ENCODE data around the gene SHISA9.

SHISA9 gene

GRCh38 chr16:13063457-13063856 is 162.1 kb downstream of the SHISA9 start:
- Histone ChIP-seq H3K9ac (ENCODE audit: low read depth, low read length, poor library complexity, severe bottlenecking) (no peak overlapping the region), H2AFZ (ENCODE audit: low read length) (no peak overlapping the region), H3K9me3 (ENCODE audit: insufficient read depth, low read depth, low read length) (no peaks in the 10 kb centered on the region), H3K79me2 (ENCODE audit: insufficient read depth, low read length) (no peaks in the 10 kb centered on the region), H3K36me3 (ENCODE audit: insufficient read depth, low read length) (no peaks in the 10 kb centered on the region), H3K9me2 (replicated peaks; ENCODE audit: low read depth, low read length) (no peaks in the 10 kb centered on the region), H4K20me1 (ENCODE audit: insufficient read depth, low read length, poor library complexity, severe bottlenecking) (no peaks in the 10 kb centered on the region), H3K4me1 (ENCODE audit: insufficient read depth, low read length, poor library complexity, severe bottlenecking) (no peaks in the 10 kb centered on the region), H3F3A (ENCODE audit: low read depth) (no peaks in the 10 kb centered on the region), H3K4me2 (ENCODE audit: low read depth, low read length, poor library complexity, severe bottlenecking) (no peak overlapping the region), H3K27me3 (ENCODE audit: insufficient read depth, low read length, poor library complexity, severe bottlenecking) (no peaks in the 10 kb centered on the region), H3K4me3 (ENCODE audit: low read length, poor library complexity, severe bottlenecking) (no peak overlapping the region)
- TF ChIP-seq CTCF (conservative IDR thresholded peaks at IDR 0.05; ENCODE audit: low read length) (no peak), EZH2phosphoT487 (IDR thresholded peaks at IDR 0.05; ENCODE audit: borderline replicate concordance) (no peak)

- Histone ChIP-seq H3K4me3 (ENCODE audit: low read length, poor library complexity, severe bottlenecking) (no peak overlapping the region), H4K20me1 (ENCODE audit: insufficient read depth, low read length, poor library complexity, severe bottlenecking) (no peaks in the 10 kb centered on the region), H2AFZ (ENCODE audit: low read length) (no peak overlapping the region), H3K27me3 (ENCODE audit: insufficient read depth, low read length, poor library complexity, severe bottlenecking) (no peaks in the 10 kb centered on the region), H3K9me3 (ENCODE audit: insufficient read depth, low read depth, low read length) (no peaks in the 10 kb centered on the region), H3K36me3 (ENCODE audit: insufficient read depth, low read length) (no peaks in the 10 kb centered on the region), H3F3A (ENCODE audit: low read depth) (no peaks in the 10 kb centered on the region), H3K4me1 (ENCODE audit: insufficient read depth, low read length, poor library complexity, severe bottlenecking) (no peaks in the 10 kb centered on the region), H3K9me2 (replicated peaks; ENCODE audit: low read depth, low read length) (no peaks in the 10 kb centered on the region), H3K9ac (ENCODE audit: low read depth, low read length, poor library complexity, severe bottlenecking) (no peak overlapping the region), H3K4me2 (ENCODE audit: low read depth, low read length, poor library complexity, severe bottlenecking) (no peak overlapping the region), H3K79me2 (ENCODE audit: insufficient read depth, low read length) (no peaks in the 10 kb centered on the region)
- TF ChIP-seq CTCF (conservative IDR thresholded peaks at IDR 0.05; ENCODE audit: low read length) (no peak), EZH2phosphoT487 (IDR thresholded peaks at IDR 0.05; ENCODE audit: borderline replicate concordance) (no peak)
Observed at GRCh38 chr16:13064821-13065220, 163.4 kb downstream of the SHISA9 start.

GRCh38 chr16:13067648-13068047 is 166.2 kb downstream of the SHISA9 start:
- Histone ChIP-seq H2AFZ (ENCODE audit: low read length) (no peak overlapping the region), H3K9ac (ENCODE audit: low read depth, low read length, poor library complexity, severe bottlenecking) (no peak overlapping the region), H3K9me2 (replicated peaks; ENCODE audit: low read depth, low read length) (no peaks in the 10 kb centered on the region), H3K4me1 (ENCODE audit: insufficient read depth, low read length, poor library complexity, severe bottlenecking) (no peaks in the 10 kb centered on the region), H3K27me3 (ENCODE audit: insufficient read depth, low read length, poor library complexity, severe bottlenecking) (no peaks in the 10 kb centered on the region), H3K9me3 (ENCODE audit: insufficient read depth, low read depth, low read length) (no peaks in the 10 kb centered on the region), H3F3A (ENCODE audit: low read depth) (no peaks in the 10 kb centered on the region), H4K20me1 (ENCODE audit: insufficient read depth, low read length, poor library complexity, severe bottlenecking) (no peaks in the 10 kb centered on the region), H3K4me3 (ENCODE audit: low read length, poor library complexity, severe bottlenecking) (no peak overlapping the region), H3K36me3 (ENCODE audit: insufficient read depth, low read length) (no peaks in the 10 kb centered on the region), H3K4me2 (ENCODE audit: low read depth, low read length, poor library complexity, severe bottlenecking) (no peak overlapping the region), H3K79me2 (ENCODE audit: insufficient read depth, low read length) (no peaks in the 10 kb centered on the region)
- TF ChIP-seq EZH2phosphoT487 (IDR thresholded peaks at IDR 0.05; ENCODE audit: borderline replicate concordance): no peak
- TF ChIP-seq CTCF (conservative IDR thresholded peaks at IDR 0.05; ENCODE audit: low read length): no peak

All from Loucy (cell line).